GM23338 (cell line): ENCODE results near the gene CDC42BPG. TPM values are rescaled to one million over a fixed set of nuclear protein-coding genes. Genes with fewer than 3 reads are reported as not detected.

Experiments
- ATAC-seq: fragments of 200-7000 bp; cut with Tn5 transposase; 3 replicates; pipeline ENCODE4 v1.9.1; 2020
- DNase-seq: peaks from one replicate; pipeline ENCODE4 v3.0.0-alpha.2; 2015; ENCODE audit warnings: low spot score
- H2AFZ ChIP-seq: fragments of 200-600 bp; sonication (generic); 2 replicates; pipeline ENCODE4 v1.8.0; 2016; ENCODE audit warnings: antibody characterized with exemption, mild to moderate bottlenecking, moderate library complexity
- H3F3A ChIP-seq: fragments of 200-600 bp; sonication (generic); replicated peaks from 2 replicates; pipeline ENCODE4 v1.8.0; 2017; ENCODE audit warnings: antibody characterized with exemption, mixed run types, low read depth
- H3K27ac ChIP-seq: fragments of 200-600 bp; sonication (generic); 2 replicates; pipeline ENCODE4 v1.6.1; 2016; ENCODE audit warnings: low read depth
- H3K27me3 ChIP-seq: fragments of 200-600 bp; sonication (generic); 2 replicates; pipeline ENCODE4 v1.8.0; 2016; ENCODE audit warnings: mild to moderate bottlenecking, mixed run types, moderate library complexity; ENCODE audit not compliant: insufficient read depth
- H3K36me3 ChIP-seq: fragments of 200-600 bp; sonication (generic); 2 replicates; pipeline ENCODE4 v1.8.0; 2016; ENCODE audit warnings: mild to moderate bottlenecking; ENCODE audit not compliant: insufficient read depth
- H3K4me1 ChIP-seq: fragments of 200-600 bp; sonication (generic); 2 replicates; pipeline ENCODE4 v1.8.0; 2016; ENCODE audit warnings: mild to moderate bottlenecking, moderate library complexity; ENCODE audit not compliant: insufficient read depth
- H3K4me2 ChIP-seq: fragments of 200-600 bp; sonication (generic); 2 replicates; pipeline ENCODE4 v1.7.1; 2017; ENCODE audit warnings: mixed run types
- H3K4me3 ChIP-seq: fragments of 200-600 bp; sonication (generic); 2 replicates; pipeline ENCODE4 v1.6.1; 2016; ENCODE audit warnings: mixed run types
- H3K79me2 ChIP-seq: fragments of 200-600 bp; sonication (generic); replicated peaks from 2 replicates; pipeline ENCODE4 v1.8.0; 2017; ENCODE audit warnings: mild to moderate bottlenecking; ENCODE audit not compliant: insufficient read depth
- H3K9me2 ChIP-seq: fragments of 200-600 bp; sonication (generic); 2 replicates; pipeline ENCODE4 v1.8.0; 2017; ENCODE audit not compliant: insufficient read depth
- H4K20me1 ChIP-seq: fragments of 200-600 bp; sonication (generic); replicated peaks from 2 replicates; pipeline ENCODE4 v1.8.0; 2017; ENCODE audit warnings: mild to moderate bottlenecking; ENCODE audit not compliant: insufficient read depth
- H3K27ac Mint-ChIP-seq: 2 replicates; pipeline ENCODE4 v1.8.0; 2020; ENCODE audit warnings: inconsistent platforms, mild to moderate bottlenecking, moderate library complexity, mixed read lengths
- H3K27me3 Mint-ChIP-seq: 3 replicates; pipeline ENCODE4 v1.8.0; 2022; ENCODE audit warnings: low read depth, mild to moderate bottlenecking, moderate library complexity, mixed read lengths, inconsistent platforms; ENCODE audit not compliant: insufficient read depth, poor library complexity
- H3K36me3 Mint-ChIP-seq: 3 replicates; pipeline ENCODE4 v1.8.0; 2021; ENCODE audit warnings: low read depth, mild to moderate bottlenecking, inconsistent platforms, moderate library complexity, mixed read lengths
- H3K4me1 Mint-ChIP-seq: 3 replicates; pipeline ENCODE4 v1.8.0; 2020; ENCODE audit warnings: mild to moderate bottlenecking, inconsistent platforms, mixed read lengths
- H3K4me3 Mint-ChIP-seq: 3 replicates; pipeline ENCODE4 v1.8.0; 2021; ENCODE audit warnings: moderate library complexity, mild to moderate bottlenecking, inconsistent platforms, mixed read lengths
- H3K9me3 Mint-ChIP-seq: 3 replicates; pipeline ENCODE4 v1.8.0; 2020; ENCODE audit warnings: moderate library complexity, mild to moderate bottlenecking, inconsistent platforms, mixed read lengths
- CREB1 ChIP-seq: fragments of 250-450 bp; sonication (Bioruptor Pico); IDR thresholded peaks from 2 replicates; pipeline ENCODE4 v1.5.0; 2020; ENCODE audit warnings: low read depth, mild to moderate bottlenecking, moderate library complexity
- EZH2 ChIP-seq: fragments of 200-600 bp; sonication (generic); IDR thresholded peaks from one replicate; pipeline ENCODE4 v1.8.0; 2017; ENCODE audit warnings: antibody characterized with exemption, mild to moderate bottlenecking, low read depth; ENCODE audit not compliant: unreplicated experiment
- EZH2phosphoT487 ChIP-seq: fragments of 200-600 bp; sonication (generic); IDR thresholded peaks from one replicate; pipeline ENCODE4 v1.8.1; 2018; ENCODE audit warnings: antibody characterized with exemption; ENCODE audit not compliant: unreplicated experiment
- JUNB ChIP-seq: IDR thresholded peaks from one replicate; pipeline ENCODE4 v1.6.1; 2016; ENCODE audit warnings: antibody characterized with exemption; ENCODE audit not compliant: unreplicated experiment
- NANOG ChIP-seq: IDR thresholded peaks from 2 replicates; pipeline ENCODE4 v1.6.1; 2016; ENCODE audit warnings: antibody characterized with exemption, borderline replicate concordance
- POLR2AphosphoS5 ChIP-seq: IDR thresholded peaks from 2 replicates; pipeline ENCODE4 v1.6.1; 2016; ENCODE audit warnings: antibody characterized with exemption, low read depth
- STAT1 ChIP-seq: IDR thresholded peaks from one replicate; pipeline ENCODE4 v1.6.1; 2016; ENCODE audit warnings: antibody characterized with exemption; ENCODE audit not compliant: unreplicated experiment
- ZNF114 ChIP-seq: fragments of 250-450 bp; sonication (Bioruptor Pico); IDR thresholded peaks from 2 replicates; pipeline ENCODE4 v1.5.0; 2020; ENCODE audit warnings: mild to moderate bottlenecking, moderate library complexity
- ZNF331 ChIP-seq: fragments of 250-450 bp; sonication (Bioruptor Pico); IDR thresholded peaks from 2 replicates; pipeline ENCODE4 v1.5.0; 2020; ENCODE audit warnings: low read depth, mild to moderate bottlenecking, moderate library complexity
- polyA plus RNA-seq: library from polyadenylated mRNA; unstranded; fragments of >200 nt; fragmentation: Nextera tagmentation; extraction: Ambion mirVana; gene quantifications from 2 replicates; pipeline ENCODE4 v1.2.1, GENCODE V29; 2016
- total RNA-seq: library from RNA; depleted of rRNA; stranded (reverse); fragments of >200 nt; shearing (Covaris generic); gene quantifications from 2 replicates; pipeline ENCODE4 v1.2.3, GENCODE V29; 2014
- TF ChIP-seq, protein P1 (sequence below): IDR thresholded peaks from 2 replicates; pipeline ENCODE4 v1.6.1; 2016; ENCODE audit warnings: antibody characterized with exemption
- TF ChIP-seq, protein P2 (sequence below): fragments of 250-450 bp; sonication (Bioruptor Pico); IDR thresholded peaks from 2 replicates; pipeline ENCODE4 v1.5.0; 2020; ENCODE audit warnings: mild to moderate bottlenecking, moderate library complexity
- TF ChIP-seq, protein P3 (sequence below): IDR thresholded peaks from one replicate; pipeline ENCODE4 v1.6.1; 2018; ENCODE audit warnings: antibody characterized with exemption; ENCODE audit not compliant: unreplicated experiment
- TF ChIP-seq, protein P4 (sequence below), 2 experiments: fragments of 200-600 bp in 1 of 2; sonication (generic) in 1 of 2; conservative IDR thresholded peaks; 2 replicates each; pipeline versions ENCODE4 v1.5.1 to v1.6.1; 2016 to 2017; ENCODE audit warnings: antibody characterized with exemption in 2 of 2, low read depth in 2 of 2, mild to moderate bottlenecking in 2 of 2, moderate library complexity in 1 of 2

The CDC42BPG gene
- total and polyA plus RNA-seq, 2 experiments from 2014 or later: 2.3 to 11.6 TPM

DNA sequence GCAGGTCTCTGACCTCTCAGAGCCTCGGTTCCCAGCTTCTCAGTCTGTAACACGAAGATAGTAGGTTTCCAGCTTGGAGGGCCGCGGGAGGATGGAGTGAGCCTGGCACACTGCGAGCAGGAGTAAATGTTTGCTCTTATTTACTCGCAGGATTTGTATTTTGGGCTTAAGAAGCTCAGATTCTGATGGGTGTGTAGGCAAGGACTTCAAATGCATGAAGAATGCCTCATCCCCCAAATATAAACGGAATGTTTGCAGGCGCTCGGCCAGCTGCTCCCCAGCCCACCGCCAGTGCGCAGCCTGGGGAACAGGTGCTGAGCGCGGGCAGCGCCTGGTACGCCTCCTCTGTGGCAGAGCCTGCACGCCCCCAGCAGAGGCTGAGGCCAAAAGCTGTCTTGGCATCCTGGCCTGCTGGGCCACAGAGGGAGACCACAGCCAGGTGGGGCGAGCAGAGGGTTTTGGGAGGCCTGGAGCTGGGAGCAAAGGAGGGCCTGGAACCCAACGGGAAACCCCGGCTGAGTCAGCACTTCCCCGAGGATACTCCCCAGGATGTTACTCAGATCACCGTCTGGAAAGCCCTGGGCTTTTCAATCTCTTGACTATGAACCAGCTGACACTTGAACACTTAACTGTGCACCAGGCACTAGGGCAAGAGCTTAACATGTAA is 24.6 kb upstream of the CDC42BPG start:
- no peak for TF ChIP-seq JUNB
- TF ChIP-seq, protein P1, sequence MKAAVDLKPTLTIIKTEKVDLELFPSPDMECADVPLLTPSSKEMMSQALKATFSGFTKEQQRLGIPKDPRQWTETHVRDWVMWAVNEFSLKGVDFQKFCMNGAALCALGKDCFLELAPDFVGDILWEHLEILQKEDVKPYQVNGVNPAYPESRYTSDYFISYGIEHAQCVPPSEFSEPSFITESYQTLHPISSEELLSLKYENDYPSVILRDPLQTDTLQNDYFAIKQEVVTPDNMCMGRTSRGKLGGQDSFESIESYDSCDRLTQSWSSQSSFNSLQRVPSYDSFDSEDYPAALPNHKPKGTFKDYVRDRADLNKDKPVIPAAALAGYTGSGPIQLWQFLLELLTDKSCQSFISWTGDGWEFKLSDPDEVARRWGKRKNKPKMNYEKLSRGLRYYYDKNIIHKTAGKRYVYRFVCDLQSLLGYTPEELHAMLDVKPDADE: no peak
- TF ChIP-seq CREB1: no peak
- TF ChIP-seq POLR2AphosphoS5: no peak
- no peak for TF ChIP-seq EZH2phosphoT487
- TF ChIP-seq ZNF114: no peak
- no peak for TF ChIP-seq ZNF331 (CRISPR knock-in tag)
- TF ChIP-seq STAT1: no peak
- TF ChIP-seq EZH2: no peak
- TF ChIP-seq, protein P2, sequence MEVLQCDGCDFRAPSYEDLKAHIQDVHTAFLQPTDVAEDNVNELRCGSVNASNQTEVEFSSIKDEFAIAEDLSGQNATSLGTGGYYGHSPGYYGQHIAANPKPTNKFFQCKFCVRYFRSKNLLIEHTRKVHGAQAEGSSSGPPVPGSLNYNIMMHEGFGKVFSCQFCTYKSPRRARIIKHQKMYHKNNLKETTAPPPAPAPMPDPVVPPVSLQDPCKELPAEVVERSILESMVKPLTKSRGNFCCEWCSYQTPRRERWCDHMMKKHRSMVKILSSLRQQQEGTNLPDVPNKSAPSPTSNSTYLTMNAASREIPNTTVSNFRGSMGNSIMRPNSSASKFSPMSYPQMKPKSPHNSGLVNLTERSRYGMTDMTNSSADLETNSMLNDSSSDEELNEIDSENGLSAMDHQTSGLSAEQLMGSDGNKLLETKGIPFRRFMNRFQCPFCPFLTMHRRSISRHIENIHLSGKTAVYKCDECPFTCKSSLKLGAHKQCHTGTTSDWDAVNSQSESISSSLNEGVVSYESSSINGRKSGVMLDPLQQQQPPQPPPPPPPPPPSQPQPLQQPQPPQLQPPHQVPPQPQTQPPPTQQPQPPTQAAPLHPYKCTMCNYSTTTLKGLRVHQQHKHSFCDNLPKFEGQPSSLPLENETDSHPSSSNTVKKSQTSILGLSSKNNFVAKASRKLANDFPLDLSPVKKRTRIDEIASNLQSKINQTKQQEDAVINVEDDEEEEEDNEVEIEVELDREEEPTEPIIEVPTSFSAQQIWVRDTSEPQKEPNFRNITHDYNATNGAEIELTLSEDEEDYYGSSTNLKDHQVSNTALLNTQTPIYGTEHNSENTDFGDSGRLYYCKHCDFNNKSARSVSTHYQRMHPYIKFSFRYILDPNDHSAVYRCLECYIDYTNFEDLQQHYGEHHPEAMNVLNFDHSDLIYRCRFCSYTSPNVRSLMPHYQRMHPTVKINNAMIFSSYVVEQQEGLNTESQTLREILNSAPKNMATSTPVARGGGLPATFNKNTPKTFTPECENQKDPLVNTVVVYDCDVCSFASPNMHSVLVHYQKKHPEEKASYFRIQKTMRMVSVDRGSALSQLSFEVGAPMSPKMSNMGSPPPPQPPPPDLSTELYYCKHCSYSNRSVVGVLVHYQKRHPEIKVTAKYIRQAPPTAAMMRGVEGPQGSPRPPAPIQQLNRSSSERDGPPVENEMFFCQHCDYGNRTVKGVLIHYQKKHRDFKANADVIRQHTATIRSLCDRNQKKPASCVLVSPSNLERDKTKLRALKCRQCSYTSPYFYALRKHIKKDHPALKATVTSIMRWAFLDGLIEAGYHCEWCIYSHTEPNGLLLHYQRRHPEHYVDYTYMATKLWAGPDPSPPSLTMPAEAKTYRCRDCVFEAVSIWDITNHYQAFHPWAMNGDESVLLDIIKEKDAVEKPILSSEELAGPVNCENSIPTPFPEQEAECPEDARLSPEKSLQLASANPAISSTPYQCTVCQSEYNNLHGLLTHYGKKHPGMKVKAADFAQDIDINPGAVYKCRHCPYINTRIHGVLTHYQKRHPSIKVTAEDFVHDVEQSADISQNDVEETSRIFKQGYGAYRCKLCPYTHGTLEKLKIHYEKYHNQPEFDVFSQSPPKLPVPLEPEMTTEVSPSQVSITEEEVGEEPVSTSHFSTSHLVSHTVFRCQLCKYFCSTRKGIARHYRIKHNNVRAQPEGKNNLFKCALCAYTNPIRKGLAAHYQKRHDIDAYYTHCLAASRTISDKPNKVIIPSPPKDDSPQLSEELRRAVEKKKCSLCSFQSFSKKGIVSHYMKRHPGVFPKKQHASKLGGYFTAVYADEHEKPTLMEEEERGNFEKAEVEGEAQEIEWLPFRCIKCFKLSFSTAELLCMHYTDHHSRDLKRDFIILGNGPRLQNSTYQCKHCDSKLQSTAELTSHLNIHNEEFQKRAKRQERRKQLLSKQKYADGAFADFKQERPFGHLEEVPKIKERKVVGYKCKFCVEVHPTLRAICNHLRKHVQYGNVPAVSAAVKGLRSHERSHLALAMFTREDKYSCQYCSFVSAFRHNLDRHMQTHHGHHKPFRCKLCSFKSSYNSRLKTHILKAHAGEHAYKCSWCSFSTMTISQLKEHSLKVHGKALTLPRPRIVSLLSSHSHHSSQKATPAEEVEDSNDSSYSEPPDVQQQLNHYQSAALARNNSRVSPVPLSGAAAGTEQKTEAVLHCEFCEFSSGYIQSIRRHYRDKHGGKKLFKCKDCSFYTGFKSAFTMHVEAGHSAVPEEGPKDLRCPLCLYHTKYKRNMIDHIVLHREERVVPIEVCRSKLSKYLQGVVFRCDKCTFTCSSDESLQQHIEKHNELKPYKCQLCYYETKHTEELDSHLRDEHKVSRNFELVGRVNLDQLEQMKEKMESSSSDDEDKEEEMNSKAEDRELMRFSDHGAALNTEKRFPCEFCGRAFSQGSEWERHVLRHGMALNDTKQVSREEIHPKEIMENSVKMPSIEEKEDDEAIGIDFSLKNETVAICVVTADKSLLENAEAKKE (CRISPR knock-in tag): no peak
- TF ChIP-seq, protein P3, sequence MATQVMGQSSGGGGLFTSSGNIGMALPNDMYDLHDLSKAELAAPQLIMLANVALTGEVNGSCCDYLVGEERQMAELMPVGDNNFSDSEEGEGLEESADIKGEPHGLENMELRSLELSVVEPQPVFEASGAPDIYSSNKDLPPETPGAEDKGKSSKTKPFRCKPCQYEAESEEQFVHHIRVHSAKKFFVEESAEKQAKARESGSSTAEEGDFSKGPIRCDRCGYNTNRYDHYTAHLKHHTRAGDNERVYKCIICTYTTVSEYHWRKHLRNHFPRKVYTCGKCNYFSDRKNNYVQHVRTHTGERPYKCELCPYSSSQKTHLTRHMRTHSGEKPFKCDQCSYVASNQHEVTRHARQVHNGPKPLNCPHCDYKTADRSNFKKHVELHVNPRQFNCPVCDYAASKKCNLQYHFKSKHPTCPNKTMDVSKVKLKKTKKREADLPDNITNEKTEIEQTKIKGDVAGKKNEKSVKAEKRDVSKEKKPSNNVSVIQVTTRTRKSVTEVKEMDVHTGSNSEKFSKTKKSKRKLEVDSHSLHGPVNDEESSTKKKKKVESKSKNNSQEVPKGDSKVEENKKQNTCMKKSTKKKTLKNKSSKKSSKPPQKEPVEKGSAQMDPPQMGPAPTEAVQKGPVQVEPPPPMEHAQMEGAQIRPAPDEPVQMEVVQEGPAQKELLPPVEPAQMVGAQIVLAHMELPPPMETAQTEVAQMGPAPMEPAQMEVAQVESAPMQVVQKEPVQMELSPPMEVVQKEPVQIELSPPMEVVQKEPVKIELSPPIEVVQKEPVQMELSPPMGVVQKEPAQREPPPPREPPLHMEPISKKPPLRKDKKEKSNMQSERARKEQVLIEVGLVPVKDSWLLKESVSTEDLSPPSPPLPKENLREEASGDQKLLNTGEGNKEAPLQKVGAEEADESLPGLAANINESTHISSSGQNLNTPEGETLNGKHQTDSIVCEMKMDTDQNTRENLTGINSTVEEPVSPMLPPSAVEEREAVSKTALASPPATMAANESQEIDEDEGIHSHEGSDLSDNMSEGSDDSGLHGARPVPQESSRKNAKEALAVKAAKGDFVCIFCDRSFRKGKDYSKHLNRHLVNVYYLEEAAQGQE: no peak
- no peak for TF ChIP-seq NANOG
- TF ChIP-seq, protein P4, sequence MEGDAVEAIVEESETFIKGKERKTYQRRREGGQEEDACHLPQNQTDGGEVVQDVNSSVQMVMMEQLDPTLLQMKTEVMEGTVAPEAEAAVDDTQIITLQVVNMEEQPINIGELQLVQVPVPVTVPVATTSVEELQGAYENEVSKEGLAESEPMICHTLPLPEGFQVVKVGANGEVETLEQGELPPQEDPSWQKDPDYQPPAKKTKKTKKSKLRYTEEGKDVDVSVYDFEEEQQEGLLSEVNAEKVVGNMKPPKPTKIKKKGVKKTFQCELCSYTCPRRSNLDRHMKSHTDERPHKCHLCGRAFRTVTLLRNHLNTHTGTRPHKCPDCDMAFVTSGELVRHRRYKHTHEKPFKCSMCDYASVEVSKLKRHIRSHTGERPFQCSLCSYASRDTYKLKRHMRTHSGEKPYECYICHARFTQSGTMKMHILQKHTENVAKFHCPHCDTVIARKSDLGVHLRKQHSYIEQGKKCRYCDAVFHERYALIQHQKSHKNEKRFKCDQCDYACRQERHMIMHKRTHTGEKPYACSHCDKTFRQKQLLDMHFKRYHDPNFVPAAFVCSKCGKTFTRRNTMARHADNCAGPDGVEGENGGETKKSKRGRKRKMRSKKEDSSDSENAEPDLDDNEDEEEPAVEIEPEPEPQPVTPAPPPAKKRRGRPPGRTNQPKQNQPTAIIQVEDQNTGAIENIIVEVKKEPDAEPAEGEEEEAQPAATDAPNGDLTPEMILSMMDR (conservative IDR thresholded peaks at IDR 0.05; ENCODE audit: low read depth in 2 of 2): no peak
- DNase-seq: no peak
- Histone ChIP-seq H3K9me2 (no peaks in the 10 kb centered on the region), H3K4me2 (no peak overlapping the region), H2AFZ (no peak overlapping the region), H3K27ac (no peak overlapping the region), H4K20me1 (no peaks in the 10 kb centered on the region), H3K27me3 (no peaks in the 10 kb centered on the region), H3K36me3 (no peaks in the 10 kb centered on the region), H3K4me1 (0 out of 2 replicates have a peak, but pooled peaks cover 6% of the 10 kb centered on the region), H3K79me2 (peaks cover 11% of the 10 kb centered on the region), H3K4me3 (no peak overlapping the region), H3F3A (0 out of 2 replicates have a peak, but pooled peaks cover 4% of the 10 kb centered on the region)
- Mint-ChIP-seq H3K36me3 (peaks cover 2% of the 10 kb centered on the region; the same call in 2 of the 3 replicates), H3K4me3 (no peak overlapping the region), H3K9me3 (no peaks in the 10 kb centered on the region), H3K27ac (peak overlapping the region; percentile 66), H3K27me3 (peaks cover 4% of the 10 kb centered on the region), H3K4me1 (peaks cover 5% of the 10 kb centered on the region)
- no peak for ATAC-seq
